Measurements from ENCODE around the gene SLC13A3.
"Not testable (repeated sequence)": the region's sequence is repeated elsewhere in the genome, so short reads cannot be mapped to it uniquely, and the experiment has no call there.

The SLC13A3 gene

GRCh38 chr20:46681032-46681854 is 30.0 kb upstream of the SLC13A3 start:
- DNase-seq, result peak; percentile 44 to 60

- no peak for DNase-seq
Observed at GRCh38 chr20:46680684-46681031, 29.4 kb upstream of the SLC13A3 start.

GRCh38 chr20:46678516-46678915 is 27.3 kb upstream of the SLC13A3 start:
- no peak for DNase-seq

- DNase-seq, result no peak
Observed at GRCh38 chr20:46677608-46678007, 26.3 kb upstream of the SLC13A3 start.

- DNase-seq, result not testable (repeated sequence)
Observed at GRCh38 chr20:46676649-46677316, 25.5 kb upstream of the SLC13A3 start.

GRCh38 chr20:46674253-46675083 is 23.2 kb upstream of the SLC13A3 start:
- no peak for DNase-seq

GRCh38 chr20:46673394-46674252 is 22.4 kb upstream of the SLC13A3 start:
- no peak for DNase-seq

GRCh38 chr20:46672543-46673148 is 21.4 kb upstream of the SLC13A3 start:
- no peak for DNase-seq

GRCh38 chr20:46671866-46672542 is 20.7 kb upstream of the SLC13A3 start:
- no peak for DNase-seq

- no peak for DNase-seq
Observed at GRCh38 chr20:46670585-46671584, 19.6 kb upstream of the SLC13A3 start.

GRCh38 chr20:46670228-46670584 is 18.9 kb upstream of the SLC13A3 start:
- DNase-seq, result no peak

- DNase-seq, result no peak
Observed at GRCh38 chr20:46666818-46667515, 15.7 kb upstream of the SLC13A3 start.

- no peak for DNase-seq
Observed at GRCh38 chr20:46666306-46666705, 15.0 kb upstream of the SLC13A3 start.

GRCh38 chr20:46665602-46666001 is 14.3 kb upstream of the SLC13A3 start:
- DNase-seq, result no peak

- no peak for DNase-seq
Observed at GRCh38 chr20:46663531-46663930, 12.3 kb upstream of the SLC13A3 start.

- no peak for DNase-seq
Observed at GRCh38 chr20:46661659-46662058, 10.4 kb upstream of the SLC13A3 start.

- no peak for DNase-seq
Observed at GRCh38 chr20:46660487-46660886, 9.2 kb upstream of the SLC13A3 start.

- DNase-seq, result no peak
Observed at GRCh38 chr20:46657618-46658017, 6.4 kb upstream of the SLC13A3 start.

- no peak for DNase-seq
Observed at GRCh38 chr20:46657137-46657536, 5.9 kb upstream of the SLC13A3 start.

- no peak for DNase-seq
Observed at GRCh38 chr20:46652699-46653098, 1.4 kb upstream of the SLC13A3 start.

All from SHP77 (cell line).